ENCODE data around the gene RAB17.

GRCh38 chr2:237602409-237602808 lies 11.9 kb upstream of the RAB17 start:
- no peak for TF ChIP-seq CTCF (conservative IDR thresholded peaks at IDR 0.05)
- no peak for TF ChIP-seq EZH2 (IDR thresholded peaks at IDR 0.05; ENCODE audit: low read depth)

Measured in PC-9 (cell line).